Rectal smooth muscle tissue (tissue), 1 donor: ENCODE results near the gene HINT2.

Experiments used
- H3K27ac ChIP-seq: one replicate; pipeline ENCODE4 v1.7.0; 2013; ENCODE audit warnings: low read depth, low read length, inconsistent platforms
- H3K27me3 ChIP-seq: one replicate; pipeline ENCODE4 v1.7.0; 2013; ENCODE audit warnings: low read length; ENCODE audit not compliant: control insufficient read depth, insufficient read depth
- H3K36me3 ChIP-seq: one replicate; pipeline ENCODE4 v1.7.0; 2013; ENCODE audit warnings: low read length; ENCODE audit not compliant: control insufficient read depth, insufficient read depth
- H3K4me1 ChIP-seq: one replicate; pipeline ENCODE4 v1.7.0; 2013; ENCODE audit warnings: low read length; ENCODE audit not compliant: control insufficient read depth, insufficient read depth
- H3K4me3 ChIP-seq: one replicate; pipeline ENCODE4 v1.7.0; 2013; ENCODE audit warnings: low read length
- H3K9ac ChIP-seq: one replicate; pipeline ENCODE4 v1.7.0; 2013; ENCODE audit warnings: low read length

The HINT2 gene

DNA sequence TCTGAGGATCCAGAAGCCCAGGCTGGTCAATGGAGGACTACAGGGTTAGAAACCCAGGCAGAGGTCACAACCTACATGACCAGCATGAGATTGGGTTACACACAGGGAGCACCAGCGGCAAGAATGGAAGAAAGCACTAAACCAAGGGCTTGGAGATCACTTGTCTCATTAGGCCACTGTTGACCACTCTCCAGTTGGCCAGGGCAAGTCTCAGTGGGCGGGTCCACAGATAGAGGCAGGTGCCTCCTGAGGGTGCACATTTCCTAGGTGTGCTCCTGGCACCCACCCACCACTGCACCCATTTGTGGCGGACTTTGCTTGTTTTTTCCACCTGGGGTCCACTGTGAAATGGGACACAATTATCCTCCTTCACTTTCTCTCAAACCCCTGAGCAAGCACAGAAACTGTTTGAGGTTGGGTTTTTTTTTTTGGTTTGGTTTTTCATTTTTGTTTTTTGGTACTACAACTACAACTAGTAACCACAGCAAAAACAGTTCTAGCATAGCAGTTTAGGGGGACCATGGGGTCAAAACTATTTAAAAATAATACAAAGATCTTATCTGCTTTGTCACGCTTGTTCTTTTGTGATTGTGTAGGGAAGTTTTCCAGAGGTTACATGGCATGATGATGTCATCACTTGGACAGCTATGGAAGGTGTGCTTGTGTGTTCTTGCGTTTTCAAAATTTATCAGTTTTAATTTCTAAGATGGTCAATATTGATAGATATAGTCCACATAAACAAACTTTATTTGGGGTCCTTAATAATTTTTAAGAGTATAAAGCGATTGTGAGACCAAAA, 17.3 kb downstream of the HINT2 start:
- H3K27ac ChIP-seq, result no peak overlapping the region
- H3K4me1 ChIP-seq, result peaks cover 10% of the 10 kb centered on the region
- H3K27me3 ChIP-seq, result no peaks in the 10 kb centered on the region
- no peak overlapping the region for H3K9ac ChIP-seq
- peaks cover 15% of the 10 kb centered on the region for H3K36me3 ChIP-seq
- no peak overlapping the region for H3K4me3 ChIP-seq

DNA sequence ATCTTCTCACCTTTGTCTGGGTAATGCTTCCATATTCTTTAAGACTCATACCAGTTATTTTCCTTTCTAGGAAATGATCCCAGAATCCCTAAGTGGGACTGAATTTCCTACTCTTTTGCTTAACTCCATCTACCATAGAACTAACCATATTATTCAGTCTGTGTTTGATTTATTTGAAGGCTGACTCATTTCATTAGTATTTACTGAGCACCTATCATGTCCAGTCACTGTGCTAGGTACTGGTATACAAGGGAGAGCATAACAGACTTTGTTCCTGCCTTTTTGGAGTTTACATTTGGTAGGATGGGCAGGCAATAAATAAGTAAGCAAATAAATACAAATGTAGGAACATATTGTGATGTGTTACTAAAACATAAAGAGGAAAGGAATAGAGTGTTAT, 19.1 kb downstream of the HINT2 start:
- H3K4me3 ChIP-seq, result no peak overlapping the region
- H3K4me1 ChIP-seq, result peaks cover 13% of the 10 kb centered on the region
- peaks cover 6% of the 10 kb centered on the region for H3K36me3 ChIP-seq
- no peaks in the 10 kb centered on the region for H3K27me3 ChIP-seq
- H3K27ac ChIP-seq, result no peak overlapping the region
- no peak overlapping the region for H3K9ac ChIP-seq

DNA sequence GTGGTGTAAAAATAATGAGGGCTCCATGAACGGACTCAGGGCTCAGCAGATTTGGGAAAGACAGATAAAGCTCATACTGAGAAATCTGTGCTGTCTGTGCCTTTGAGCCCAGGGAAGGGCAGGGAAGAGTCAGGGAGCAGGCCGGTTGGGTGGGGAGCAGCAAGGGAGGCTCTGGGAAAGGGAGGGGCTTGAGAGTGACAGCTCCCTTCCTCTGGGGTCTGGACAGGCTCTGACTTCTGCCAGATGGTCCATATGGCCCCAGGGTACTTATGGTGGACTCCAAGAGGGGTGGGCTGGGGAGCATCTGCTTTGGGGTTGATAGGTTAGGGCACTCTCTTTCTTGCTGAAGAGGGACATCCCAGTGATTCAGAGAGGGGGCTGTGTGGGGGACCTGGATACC, 21.4 kb downstream of the HINT2 start:
- H3K27me3 ChIP-seq, result no peaks in the 10 kb centered on the region
- peaks cover 3% of the 10 kb centered on the region for H3K36me3 ChIP-seq
- H3K4me1 ChIP-seq, result peaks cover 15% of the 10 kb centered on the region
- no peak overlapping the region for H3K4me3 ChIP-seq
- H3K9ac ChIP-seq, result no peak overlapping the region
- no peak overlapping the region for H3K27ac ChIP-seq

GRCh38 chr9:35792826-35793225, 22.0 kb downstream of the HINT2 start:
- Histone ChIP-seq H3K4me3 (peak overlapping the region; percentile 52), H3K27ac (no peak overlapping the region), H3K27me3 (no peaks in the 10 kb centered on the region), H3K36me3 (peaks cover 3% of the 10 kb centered on the region), H3K4me1 (peaks cover 15% of the 10 kb centered on the region), H3K9ac (no peak overlapping the region)

- Histone ChIP-seq H3K36me3 (peaks cover 3% of the 10 kb centered on the region), H3K9ac (no peak overlapping the region), H3K4me3 (peak overlapping the region; percentile 70), H3K27me3 (no peaks in the 10 kb centered on the region), H3K27ac (peak overlapping the region; percentile 25), H3K4me1 (peaks cover 15% of the 10 kb centered on the region)
Observed at GRCh38 chr9:35792024-35792813, 22.6 kb downstream of the HINT2 start.

- Histone ChIP-seq H3K27me3 (no peaks in the 10 kb centered on the region), H3K9ac (peak within 1 kb of the TSS; percentile 14), H3K4me1 (peaks cover 15% of the 10 kb centered on the region), H3K4me3 (peak within 1 kb of the TSS; percentile 70), H3K27ac (peak within 1 kb of the TSS; percentile 82), H3K36me3 (peaks cover 3% of the 10 kb centered on the region)
Observed at GRCh38 chr9:35791297-35791921, 23.4 kb downstream of the HINT2 start, which contains the start of gene NPR2. NPR2 (plus strand) TSS chr9:35791591; CDS start chr9:35792409, 818 bp downstream.

GRCh38 chr9:35790385-35791296, 24.2 kb downstream of the HINT2 start:
- Histone ChIP-seq H3K36me3 (peaks cover 3% of the 10 kb centered on the region), H3K4me1 (peaks cover 15% of the 10 kb centered on the region), H3K9ac (peak overlapping the region; percentile 14), H3K27me3 (no peaks in the 10 kb centered on the region), H3K4me3 (no peak overlapping the region), H3K27ac (peak overlapping the region; percentile 82)

DNA sequence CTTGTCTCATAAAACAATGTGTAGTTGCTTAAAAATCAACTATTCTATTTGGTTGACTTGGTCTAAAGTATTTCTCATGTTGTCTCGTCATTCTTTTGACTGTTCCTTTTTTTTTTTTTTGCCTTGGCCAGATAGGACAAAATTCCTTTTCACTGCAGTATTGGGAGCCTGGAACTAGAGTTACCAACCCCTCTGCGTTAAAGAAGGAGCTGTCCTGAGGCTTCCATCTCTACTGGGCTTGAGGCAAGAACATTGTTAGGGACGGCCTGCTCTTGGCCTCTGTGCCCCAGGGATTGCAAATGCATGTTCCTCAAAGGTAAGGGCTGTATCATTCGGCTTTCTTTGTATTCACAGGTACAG, 24.8 kb downstream of the HINT2 start:
- Histone ChIP-seq H3K9ac (no peak overlapping the region), H3K36me3 (peaks cover 3% of the 10 kb centered on the region), H3K4me1 (peaks cover 15% of the 10 kb centered on the region), H3K27me3 (no peaks in the 10 kb centered on the region), H3K4me3 (no peak overlapping the region), H3K27ac (no peak overlapping the region)

- H3K9ac ChIP-seq, result no peak overlapping the region
- peaks cover 15% of the 10 kb centered on the region for H3K4me1 ChIP-seq
- peaks cover 3% of the 10 kb centered on the region for H3K36me3 ChIP-seq
- no peaks in the 10 kb centered on the region for H3K27me3 ChIP-seq
- no peak overlapping the region for H3K27ac ChIP-seq
- H3K4me3 ChIP-seq, result no peak overlapping the region
Observed at GRCh38 chr9:35789541-35789940, 25.3 kb downstream of the HINT2 start.

DNA sequence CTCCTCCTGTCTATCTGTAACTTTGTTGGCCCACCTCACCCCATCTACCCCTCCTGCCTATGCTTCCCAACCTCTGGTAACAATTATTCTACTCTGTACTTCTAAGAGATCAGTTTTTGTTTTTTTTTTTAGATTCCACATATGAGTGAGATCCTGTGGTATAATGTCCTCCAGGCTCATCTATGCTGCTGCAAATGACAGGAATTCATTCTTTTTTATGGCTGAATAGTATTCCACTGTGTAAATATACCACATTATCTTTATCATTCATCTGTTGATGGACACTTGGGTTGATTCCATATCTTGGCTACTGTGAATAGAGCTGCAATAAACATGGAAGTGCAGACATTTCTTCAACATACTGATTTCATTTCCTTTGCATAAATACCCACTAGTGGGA, 31.4 kb downstream of the HINT2 start:
- H3K27me3 ChIP-seq, result no peaks in the 10 kb centered on the region
- H3K27ac ChIP-seq, result no peak overlapping the region
- H3K9ac ChIP-seq, result no peak overlapping the region
- no peaks in the 10 kb centered on the region for H3K36me3 ChIP-seq
- no peaks in the 10 kb centered on the region for H3K4me1 ChIP-seq
- no peak overlapping the region for H3K4me3 ChIP-seq

DNA sequence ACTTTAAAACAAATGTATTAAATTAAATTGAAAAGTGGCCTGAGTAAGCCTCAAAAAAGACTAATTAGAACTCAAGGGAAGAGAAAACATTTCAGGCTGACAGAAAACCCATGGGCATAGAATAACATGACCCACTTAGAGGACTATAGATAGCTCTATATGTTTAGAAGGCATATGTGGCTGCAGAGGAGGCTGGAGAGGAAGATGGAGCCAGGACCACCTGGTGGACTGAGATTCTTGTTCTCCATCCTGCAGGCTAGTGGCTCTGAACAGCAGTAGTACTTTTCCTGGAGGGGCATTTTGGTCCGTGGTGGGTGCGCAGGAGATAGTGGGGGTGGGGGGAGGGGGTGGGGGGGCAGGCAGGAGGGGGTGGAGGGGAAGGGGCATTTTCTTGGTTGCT, 33.8 kb downstream of the HINT2 start:
- Histone ChIP-seq H3K36me3 (no peaks in the 10 kb centered on the region), H3K27me3 (no peaks in the 10 kb centered on the region), H3K4me3 (no peak overlapping the region), H3K9ac (no peak overlapping the region), H3K27ac (no peak overlapping the region), H3K4me1 (no peaks in the 10 kb centered on the region)

- no peak overlapping the region for H3K9ac ChIP-seq
- H3K27me3 ChIP-seq, result no peaks in the 10 kb centered on the region
- H3K27ac ChIP-seq, result no peak overlapping the region
- H3K36me3 ChIP-seq, result no peaks in the 10 kb centered on the region
- H3K4me3 ChIP-seq, result no peak overlapping the region
- H3K4me1 ChIP-seq, result no peaks in the 10 kb centered on the region
Observed at GRCh38 chr9:35778496-35778895, 36.3 kb downstream of the HINT2 start.
